Embryonic facial prominence (tissue), 1 donor: Measurements from ENCODE around the gene IMMP2L.
"Not testable (repeated sequence)": the region's sequence is repeated elsewhere in the genome, so short reads cannot be mapped to it uniquely, and the experiment has no call there.

Source experiments
- DNase-seq: peaks from one replicate; pipeline ENCODE4 v3.0.0-alpha.2; 2016; ENCODE audit errors: extremely low spot score

Gene IMMP2L

DNA sequence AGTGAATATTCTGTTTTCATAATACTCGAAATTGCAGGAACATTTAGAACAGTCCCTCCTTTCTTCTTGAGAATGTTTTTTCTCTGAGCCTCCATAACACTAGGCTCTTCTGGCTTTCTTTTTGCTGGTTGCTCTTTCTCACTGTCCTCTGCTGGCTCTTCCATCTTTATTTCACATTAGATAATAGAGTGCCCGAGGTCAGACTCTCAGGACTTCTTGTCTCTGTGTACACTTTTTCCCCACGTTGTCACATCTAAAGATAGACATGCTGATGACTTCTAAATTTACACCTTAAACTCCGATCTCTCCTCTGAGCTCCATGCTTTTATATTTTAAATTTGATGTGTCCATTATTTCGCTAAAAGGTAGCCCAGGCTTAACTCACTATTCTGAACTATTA lies 486.8 kb downstream of the IMMP2L start:
- DNase-seq, result no peak

DNA sequence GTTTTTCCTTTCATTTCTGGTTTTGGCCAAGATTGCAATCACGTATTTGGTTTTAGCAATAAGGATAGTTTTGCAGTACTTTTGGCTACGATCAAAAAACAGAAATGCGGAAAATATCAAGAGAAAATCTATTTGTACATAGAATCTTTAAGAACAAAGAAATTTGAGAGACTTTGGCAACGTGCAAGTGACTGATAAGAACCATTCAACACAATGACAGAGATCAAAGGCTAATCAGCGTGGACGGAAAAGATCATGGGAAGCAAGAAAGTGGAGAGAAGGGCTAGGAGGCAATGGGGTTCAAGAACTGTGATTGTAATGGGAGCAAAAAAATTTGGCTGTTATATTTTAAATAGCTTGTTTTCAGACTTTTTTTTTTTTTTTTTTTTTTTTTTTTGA lies 487.5 kb downstream of the IMMP2L start:
- no peak for DNase-seq

DNA sequence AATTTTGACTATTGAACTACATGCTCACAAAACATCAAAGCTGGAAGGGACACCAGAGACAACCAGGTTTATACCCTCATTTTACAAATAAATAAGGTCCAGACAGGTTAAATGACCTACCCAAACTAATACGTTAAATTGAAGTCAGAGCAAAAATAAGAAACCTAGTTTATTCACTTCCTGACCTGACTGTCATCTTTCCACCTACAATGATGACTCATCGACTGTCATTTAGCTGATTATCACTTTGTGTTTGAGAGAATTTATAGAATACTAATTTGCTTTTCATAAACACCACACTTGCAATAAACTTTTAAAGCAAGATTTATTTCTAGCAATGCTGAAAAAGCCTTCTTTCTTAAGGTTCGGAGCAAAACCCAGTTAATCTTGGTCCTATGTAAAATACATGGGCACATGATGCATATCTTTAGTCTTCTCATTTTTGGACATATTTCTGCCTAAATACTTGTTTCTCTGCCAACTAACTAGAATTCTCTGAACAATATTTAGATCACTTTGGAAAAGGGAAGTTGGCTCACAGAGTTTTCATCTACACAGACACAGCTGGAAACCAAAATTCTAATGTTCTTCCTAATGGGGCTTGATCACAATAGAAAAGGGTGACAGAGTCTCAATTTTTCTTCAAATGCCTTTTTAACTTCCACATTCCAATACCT lies 488.1 kb downstream of the IMMP2L start:
- no peak for DNase-seq

DNA sequence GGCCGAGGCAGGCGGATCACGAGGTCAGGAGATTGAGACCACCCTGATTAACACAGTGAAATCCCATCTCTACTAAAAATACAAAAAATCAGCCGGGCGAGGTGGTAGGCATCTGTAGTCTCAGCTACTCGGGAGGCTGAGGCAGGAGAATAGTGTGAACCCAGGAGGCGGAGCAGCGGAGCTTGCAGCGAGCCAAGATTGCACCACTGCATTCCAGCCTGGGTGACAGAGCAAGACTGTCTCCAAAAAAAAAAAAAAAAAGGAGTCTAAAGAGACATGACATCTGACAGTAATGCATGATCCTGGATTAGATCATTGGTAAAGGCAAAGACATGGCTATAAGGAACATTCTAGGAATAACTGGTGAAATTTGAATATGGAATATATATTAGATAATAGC lies 489.6 kb downstream of the IMMP2L start:
- not testable (repeated sequence) for DNase-seq

DNA sequence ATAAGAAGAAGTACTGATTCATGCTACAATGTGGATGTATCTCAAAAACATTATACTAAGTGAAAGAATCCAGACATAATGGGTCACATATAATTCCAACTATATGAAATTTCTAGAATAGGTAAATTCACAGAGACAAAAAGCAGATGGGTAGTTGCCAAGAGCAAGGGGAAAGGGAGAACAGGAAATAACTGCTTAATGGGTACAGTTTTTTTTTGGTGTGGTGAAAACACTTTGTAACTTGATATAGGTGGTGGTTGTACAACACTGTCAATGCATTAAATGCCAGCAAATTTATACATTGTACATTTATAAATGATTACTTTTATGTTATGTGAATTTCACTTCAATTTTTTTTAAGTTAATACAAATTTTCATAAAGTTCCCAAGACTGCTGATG lies 490.7 kb downstream of the IMMP2L start:
- no peak for DNase-seq

DNA sequence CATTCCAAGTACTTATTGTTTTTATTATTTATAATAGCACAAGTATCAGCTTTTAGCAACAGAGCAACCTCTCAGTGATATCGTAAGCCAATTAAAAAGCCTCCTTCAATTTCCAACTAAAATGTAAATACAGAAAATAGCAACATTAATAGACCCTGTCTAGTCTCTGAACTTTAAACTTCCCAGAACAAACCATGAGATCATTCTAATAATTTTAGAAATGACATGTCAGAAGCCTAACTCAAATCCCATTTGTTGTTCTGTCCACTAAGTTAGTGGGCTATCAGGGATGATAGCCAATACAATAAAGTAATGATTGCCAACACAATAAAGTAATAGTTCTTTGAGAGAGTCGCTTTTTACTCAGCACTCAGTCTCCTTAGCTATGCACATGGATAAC lies 493.7 kb downstream of the IMMP2L start:
- no peak for DNase-seq

DNA sequence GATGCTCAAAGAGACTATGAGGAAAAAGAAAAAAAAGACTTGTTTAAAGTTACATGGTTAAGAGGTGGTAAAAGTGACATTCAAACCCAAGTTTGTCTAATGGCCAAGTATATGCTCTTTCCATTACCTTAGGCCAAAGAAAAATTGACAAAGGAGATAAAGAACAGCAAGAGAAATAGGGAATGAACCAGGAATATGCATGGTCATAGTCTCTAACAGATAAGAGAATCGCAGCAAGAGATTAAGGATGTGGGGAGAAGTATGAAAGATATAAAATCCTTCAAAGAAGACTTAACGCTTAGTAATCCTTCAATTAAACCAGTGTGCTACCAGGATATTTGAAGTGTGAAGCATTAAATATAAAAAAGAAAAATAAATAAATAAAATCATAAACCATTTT lies 494.6 kb downstream of the IMMP2L start:
- no peak for DNase-seq

DNA sequence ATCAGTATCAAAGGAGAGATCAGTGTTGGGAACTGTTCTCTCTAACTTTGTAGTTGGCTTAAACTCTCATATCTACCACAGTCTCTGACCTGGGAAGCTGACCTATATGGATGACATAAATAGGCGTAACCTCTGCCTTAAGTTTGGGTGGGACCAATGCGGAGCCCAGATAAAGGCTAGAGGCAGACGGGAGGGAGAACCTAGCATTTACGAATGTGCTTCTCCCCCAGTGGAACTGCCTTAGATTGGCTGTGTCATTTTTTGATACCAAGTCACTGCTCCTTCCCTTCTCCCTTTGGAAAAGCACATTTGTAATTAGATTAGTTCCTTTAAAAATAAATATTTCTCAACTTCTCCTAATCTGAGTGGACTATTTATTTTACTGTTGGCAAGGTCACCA lies 495.0 kb downstream of the IMMP2L start:
- no peak for DNase-seq

DNA sequence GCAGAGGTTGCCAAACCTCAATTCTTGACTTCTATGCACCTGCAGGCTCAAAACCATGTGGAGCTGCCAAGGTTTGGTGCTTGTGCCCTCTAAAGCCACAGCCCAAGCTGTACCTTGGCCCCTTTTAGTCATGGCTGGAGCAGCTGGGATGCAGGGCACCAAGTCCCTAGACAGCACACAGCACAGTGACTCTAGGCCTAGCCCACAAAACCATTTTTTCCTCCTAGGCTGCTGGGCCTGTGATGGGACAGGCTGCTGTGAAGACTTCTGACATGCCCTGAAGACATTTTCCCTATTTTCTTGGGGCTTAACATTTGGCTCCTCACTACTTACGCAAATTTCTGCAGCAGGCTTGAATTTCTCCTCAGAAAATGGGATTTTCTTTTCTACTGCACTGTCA lies 499.1 kb downstream of the IMMP2L start:
- DNase-seq, result no peak

DNA sequence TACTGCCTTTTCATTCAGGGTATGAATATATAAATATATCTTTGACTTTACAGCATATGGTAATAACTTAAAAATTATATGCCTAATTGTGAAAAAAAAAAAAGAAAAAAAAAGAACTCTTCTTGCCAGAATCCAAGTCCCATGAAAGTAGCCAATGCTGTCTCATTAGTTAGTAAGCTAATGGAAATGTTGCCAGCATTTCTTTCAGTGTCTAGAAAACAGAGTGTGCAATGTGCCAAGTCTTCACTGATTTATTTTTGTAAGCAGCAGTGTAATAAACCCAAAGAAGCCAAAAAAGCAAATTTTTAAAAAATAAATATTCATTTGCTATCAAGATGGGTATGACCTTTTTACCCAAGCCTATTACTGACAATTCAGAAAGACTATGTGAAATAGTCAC lies 502.5 kb downstream of the IMMP2L start:
- no peak for DNase-seq

DNA sequence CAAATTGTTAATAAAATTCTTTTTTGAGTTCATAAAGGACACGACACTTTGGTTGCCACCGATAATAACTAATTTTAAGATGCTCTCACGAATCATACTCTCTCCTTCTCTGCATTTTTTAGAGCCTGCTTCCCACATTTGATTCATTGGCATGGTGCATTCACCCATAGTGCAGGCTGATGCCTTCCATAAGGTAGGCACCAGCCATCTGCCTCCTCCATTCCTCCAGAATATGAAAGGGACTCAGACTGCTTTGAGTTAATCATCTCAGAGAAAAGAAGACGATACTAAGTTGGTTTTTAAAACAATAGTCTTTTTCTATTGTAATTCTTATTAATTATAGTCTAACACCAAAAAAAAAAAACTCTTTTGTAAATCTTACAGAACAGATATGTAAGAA lies 505.2 kb downstream of the IMMP2L start:
- no peak for DNase-seq

DNA sequence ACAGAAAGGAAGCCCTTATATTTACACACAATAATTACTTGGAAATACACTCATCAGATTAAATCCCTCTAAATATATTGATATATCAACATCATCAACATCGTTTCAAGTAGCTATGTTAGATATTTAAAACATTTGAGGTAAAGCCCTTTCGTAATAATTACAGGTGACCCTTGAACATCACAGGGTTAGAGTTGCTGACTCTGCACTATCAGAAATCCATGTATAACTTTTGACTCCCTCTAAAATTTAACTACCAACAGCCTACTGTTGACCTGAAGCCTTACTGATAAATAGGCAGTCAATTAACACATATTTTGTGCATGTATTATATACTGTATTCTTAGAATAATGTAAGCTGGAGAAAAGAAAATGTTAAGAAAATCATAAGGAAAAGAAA lies 505.9 kb downstream of the IMMP2L start:
- DNase-seq, result no peak

DNA sequence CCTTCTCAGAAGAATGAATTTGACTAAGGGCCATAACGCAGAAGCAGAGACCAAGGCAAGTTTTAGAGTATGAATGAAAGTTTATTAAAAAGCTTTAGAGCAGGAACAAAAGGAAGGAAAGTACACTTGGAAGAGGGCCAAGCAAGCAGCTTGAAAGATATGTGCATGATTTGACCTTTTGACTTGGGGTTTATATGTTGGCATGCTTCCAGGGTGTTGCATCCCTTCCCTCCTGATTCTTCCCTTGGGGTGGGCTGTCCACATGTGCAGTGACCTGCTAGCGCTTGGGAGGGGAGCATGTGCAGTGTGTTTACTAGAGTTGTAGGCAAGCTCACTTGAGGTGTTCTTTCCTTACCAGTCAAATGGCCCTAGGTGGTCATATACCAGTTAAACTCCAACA lies 509.3 kb downstream of the IMMP2L start:
- no peak for DNase-seq

DNA sequence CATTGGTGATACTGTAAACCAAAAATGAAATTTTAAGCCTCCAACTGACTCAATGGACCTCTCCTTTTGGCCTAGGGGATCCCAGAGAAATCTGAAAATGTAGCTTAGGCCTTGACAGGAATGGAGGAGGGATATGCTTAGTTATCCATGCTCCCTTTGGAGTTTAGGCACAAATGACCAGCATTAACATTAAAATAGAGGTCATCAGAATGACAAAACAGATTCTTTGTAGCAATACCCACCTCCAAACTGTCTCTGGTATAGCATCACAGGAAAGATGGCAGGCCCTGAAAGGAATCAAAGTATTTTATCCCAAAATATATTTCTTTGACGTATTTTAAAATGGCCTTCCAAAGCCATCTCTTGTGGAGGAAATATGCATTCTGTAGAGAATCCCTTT lies 510.5 kb downstream of the IMMP2L start:
- no peak for DNase-seq

DNA sequence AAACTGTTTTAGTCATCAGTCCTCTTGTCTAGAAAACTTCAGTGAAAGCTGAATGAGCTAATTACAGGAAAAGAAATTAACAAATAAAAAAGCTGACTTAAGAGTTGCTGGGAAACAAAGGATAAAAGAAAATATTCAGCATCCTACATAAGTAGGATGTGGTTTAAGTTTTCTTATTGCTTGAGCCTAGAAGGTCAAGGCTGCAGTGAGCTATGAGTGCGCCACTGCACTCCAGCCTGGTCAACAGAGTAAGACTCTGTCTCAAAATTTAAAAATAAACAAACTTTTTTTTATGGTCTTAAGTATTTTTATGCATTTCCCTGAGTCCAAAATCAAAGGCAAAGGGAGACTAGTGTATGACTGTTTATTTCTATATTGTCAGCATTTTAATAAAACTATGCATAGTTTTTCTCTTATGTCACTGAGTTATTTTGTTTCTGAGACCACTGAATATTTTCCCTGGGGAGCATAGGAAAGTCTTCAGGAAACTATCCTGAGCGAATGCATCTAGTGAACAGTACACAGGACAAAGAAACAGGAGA lies 511.3 kb downstream of the IMMP2L start:
- DNase-seq, result no peak

DNA sequence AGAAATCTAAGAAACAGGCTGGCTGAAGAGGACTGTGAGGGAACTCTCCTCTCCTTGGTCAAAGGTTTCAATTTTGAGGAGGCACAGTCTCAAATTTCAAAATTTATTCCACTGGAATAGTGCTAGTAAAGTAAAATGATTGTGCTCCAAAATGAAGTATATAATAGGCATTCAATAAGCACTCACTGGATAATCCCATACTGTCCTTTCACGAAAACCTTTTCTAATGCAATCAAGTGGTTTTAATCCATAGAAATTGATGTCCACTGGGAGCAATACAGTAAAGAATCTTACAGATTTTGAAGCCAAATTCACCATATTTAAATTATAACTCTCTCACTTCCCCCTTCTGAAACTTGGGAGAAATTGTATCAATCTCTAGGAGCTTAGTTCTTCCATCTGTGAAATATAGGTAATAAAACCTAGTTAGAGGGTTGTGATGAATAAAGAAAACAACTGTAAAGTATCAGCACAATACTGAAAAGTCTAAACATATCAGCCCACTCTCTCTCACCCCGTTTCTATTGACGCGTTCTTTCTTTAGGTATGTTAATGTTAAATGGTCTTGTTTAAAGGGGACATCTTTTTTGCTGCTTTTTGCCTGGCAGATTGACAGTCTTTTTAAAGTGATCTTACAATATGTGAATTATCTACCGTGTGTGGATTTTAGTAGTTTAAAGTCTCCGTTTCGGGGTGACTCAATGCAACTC lies 512.2 kb downstream of the IMMP2L start:
- no peak for DNase-seq

DNA sequence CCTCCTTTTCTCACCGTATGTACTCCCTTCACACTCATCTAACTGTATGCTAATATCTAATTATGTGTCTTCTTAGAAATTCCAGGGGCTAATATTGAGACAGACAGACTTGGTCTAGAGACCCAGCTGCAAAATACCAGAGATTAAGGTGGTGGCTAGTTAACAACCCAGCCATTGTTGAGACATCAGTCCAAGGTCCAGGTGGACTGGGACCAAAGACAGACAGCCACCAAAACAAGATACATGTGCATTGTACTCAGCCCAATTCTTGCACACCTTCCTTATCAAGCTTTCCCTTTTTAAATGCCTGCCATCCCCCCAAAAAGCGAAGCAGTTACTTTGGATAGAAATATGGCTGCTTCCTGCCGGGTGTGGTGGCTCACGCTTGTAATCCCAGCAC lies 514.7 kb downstream of the IMMP2L start:
- DNase-seq, result no peak

DNA sequence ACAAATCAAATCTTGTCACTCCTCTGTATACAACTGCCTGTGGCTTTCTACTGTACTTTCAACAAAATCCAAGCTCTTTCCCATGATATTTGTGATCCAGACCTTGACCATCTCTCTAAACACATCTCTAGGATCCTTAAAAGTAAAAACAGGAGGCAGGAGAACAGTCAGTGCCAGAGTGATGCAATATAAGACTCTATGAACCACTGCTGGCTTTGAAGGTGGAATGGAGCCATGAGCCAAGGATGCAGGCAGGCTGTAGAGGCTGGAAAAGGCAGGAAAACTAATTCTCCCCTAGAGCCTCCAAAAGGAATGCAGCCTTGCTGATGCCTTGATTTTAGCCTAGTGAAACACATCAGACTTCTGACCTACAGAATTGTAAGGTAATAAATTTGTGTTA lies 516.8 kb downstream of the IMMP2L start:
- no peak for DNase-seq

DNA sequence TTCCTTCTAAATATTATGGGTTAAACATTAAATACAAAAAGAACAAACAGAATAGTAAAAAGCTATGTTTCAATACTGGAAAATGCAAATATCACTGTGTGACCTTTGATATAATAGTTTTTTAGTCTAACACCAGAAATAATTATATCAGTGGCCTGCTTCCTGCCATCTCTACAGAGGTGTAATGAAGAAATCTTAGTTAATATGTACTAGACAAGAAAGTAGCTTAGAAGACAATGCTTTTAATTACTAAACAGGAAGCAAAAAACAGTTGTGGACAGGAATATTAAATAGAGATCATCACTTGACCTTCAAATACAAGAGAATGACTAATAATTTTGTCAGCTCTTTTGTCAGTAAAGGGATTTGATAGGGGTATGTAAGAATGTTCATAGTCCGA lies 518.7 kb downstream of the IMMP2L start:
- DNase-seq, result no peak

DNA sequence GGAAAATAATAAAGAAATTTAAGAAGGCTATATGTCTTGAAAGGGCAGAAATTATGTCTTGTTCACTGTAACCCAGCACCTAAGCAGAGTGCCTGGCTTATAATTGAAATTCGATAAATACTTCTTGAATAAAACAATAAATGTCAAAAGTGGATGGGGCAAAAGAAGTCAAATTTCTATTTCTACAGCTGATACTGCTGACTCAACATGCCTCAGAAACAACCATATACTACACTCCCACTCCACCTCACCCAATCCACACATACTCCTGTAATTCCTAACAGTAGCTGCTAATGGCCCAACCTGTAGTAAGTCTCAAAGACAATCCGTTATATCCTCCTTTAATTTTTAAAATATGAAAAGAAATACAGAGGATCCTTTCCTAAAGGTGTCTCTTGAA lies 519.5 kb downstream of the IMMP2L start:
- DNase-seq, result no peak

DNA sequence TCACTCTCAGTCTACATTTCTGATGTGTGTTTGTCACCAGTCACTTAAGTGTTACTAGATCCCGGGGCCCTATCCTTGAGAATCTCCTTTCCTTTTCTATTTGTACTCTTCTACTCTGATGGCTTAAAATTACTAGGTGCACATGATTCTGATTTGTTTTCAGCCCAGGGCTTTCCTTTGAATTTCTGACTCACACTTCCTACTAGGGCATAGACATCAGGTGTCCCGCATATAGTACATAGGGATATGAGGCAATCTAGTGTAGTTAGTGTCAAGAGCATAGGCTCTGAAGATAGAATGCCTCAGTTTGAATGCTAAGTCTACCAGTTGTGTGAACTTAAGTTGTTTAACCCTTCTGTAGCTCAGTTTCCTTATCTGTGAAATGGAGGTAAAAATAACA lies 520.7 kb downstream of the IMMP2L start:
- no peak for DNase-seq

DNA sequence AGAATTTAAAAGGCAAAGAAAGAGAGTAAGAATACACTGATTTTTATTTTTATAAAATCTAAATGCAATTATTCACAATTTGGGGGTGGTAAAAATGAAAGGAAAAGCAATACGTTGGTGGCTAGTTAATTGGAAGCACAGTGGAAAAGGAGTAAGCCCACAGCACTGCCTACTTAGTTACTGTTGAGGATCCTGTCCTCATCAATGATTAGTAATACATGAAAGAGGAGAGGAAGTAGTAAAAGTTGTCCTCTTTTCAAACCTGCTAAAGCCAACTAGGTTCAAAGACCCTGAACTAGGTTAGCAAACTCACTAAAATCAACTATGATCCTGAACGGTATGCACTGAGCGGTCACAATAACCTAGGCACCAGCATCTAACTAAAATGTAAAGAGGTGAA lies 524.1 kb downstream of the IMMP2L start:
- DNase-seq, result no peak

DNA sequence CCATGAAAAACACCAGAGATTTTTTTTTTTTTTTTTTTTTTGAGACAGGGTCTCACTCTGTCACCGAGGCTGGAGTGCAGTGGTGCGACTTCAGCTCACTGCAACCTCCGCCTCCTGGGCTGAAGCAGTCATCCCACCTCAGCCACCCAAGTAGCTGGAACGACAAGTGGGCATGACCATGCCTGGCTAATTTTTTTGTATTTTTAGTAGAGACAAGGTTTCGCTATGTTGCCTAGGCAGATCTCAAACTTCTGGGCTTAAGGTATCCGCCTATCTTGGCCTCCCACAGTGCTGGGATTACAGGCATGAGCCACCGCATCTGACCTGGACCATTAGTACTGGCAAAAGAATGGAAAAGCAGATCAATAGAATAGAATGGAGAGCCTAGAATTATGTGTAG lies 530.4 kb downstream of the IMMP2L start:
- no peak for DNase-seq

DNA sequence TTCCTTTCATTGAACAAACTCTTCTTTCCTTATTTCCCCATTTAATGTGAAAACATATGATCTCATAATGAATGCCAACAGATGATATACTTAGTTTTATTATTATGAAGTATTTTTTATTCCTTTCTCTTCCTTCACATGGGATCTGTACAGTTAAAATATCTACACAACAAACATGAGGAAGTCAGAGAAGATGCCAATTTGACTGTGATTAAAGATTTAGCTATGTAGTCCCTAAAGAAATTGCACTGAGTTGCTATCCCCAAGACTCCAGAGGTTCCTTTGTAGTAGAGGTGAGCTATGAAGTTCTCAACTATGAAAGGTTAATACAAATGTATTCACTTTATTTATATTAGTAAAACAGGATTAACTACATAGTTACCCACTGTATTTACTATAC lies 532.0 kb downstream of the IMMP2L start:
- DNase-seq, result no peak
